Keratinocyte (primary cell): ENCODE data around the gene SLC17A4.

ENCODE experiments used
- EZH2 ChIP-seq: IDR thresholded peaks from one replicate; pipeline ENCODE4 v1.6.1; 2012; ENCODE audit warnings: inconsistent platforms, mild to moderate bottlenecking, low read length, moderate library complexity
- TF ChIP-seq, protein P1 (sequence below), 3 experiments: IDR thresholded peaks in 1 of 3; conservative IDR thresholded peaks in 1 of 3; optimal IDR thresholded peaks in 1 of 3; 2 replicates in 2 of 3; 3 replicates in 1 of 3; pipeline versions ENCODE3 to v1.5.1; 2011; ENCODE audit warnings: low read length in 3 of 3, mild to moderate bottlenecking in 3 of 3, moderate library complexity in 2 of 3, control low read depth in 1 of 3, inconsistent platforms in 1 of 3; ENCODE audit not compliant: insufficient read depth in 2 of 3; ENCODE audit errors: extremely low read depth in 1 of 3

GRCh38 chr6:25794784-25795183, 40.2 kb downstream of the SLC17A4 start:
- TF ChIP-seq, protein P1, sequence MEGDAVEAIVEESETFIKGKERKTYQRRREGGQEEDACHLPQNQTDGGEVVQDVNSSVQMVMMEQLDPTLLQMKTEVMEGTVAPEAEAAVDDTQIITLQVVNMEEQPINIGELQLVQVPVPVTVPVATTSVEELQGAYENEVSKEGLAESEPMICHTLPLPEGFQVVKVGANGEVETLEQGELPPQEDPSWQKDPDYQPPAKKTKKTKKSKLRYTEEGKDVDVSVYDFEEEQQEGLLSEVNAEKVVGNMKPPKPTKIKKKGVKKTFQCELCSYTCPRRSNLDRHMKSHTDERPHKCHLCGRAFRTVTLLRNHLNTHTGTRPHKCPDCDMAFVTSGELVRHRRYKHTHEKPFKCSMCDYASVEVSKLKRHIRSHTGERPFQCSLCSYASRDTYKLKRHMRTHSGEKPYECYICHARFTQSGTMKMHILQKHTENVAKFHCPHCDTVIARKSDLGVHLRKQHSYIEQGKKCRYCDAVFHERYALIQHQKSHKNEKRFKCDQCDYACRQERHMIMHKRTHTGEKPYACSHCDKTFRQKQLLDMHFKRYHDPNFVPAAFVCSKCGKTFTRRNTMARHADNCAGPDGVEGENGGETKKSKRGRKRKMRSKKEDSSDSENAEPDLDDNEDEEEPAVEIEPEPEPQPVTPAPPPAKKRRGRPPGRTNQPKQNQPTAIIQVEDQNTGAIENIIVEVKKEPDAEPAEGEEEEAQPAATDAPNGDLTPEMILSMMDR (optimal IDR thresholded peaks at IDR 0.05 in 1 of 3, IDR thresholded peaks at IDR 0.05 in 1 of 3, conservative IDR thresholded peaks at IDR 0.05 in 1 of 3; ENCODE audit: extremely low read depth in 1 of 3, insufficient read depth in 2 of 3, low read length in 3 of 3), result no peak
- no peak for TF ChIP-seq EZH2
